ENCODE measurements around the gene EML1.

DNA sequence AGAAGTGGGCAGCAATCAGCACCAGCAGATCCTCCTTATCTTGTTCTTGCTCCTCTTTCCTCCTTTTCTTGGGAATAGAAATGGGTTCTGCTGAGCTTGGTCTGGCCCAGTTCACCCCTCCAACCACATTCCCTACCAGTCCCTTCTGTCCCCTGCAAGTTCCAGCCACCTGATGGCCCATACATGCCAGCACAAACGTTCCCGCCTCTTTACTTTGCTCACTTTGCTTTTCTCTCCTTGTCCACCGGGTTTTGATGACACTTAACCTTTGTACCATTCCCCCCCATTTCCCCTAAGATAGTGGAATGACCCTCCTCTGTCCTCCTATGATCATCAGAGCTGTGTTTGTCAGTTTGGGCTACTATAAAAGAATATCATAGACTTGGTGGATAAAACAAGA, 23.4 kb upstream of the EML1 start:
- TF ChIP-seq, protein P1, sequence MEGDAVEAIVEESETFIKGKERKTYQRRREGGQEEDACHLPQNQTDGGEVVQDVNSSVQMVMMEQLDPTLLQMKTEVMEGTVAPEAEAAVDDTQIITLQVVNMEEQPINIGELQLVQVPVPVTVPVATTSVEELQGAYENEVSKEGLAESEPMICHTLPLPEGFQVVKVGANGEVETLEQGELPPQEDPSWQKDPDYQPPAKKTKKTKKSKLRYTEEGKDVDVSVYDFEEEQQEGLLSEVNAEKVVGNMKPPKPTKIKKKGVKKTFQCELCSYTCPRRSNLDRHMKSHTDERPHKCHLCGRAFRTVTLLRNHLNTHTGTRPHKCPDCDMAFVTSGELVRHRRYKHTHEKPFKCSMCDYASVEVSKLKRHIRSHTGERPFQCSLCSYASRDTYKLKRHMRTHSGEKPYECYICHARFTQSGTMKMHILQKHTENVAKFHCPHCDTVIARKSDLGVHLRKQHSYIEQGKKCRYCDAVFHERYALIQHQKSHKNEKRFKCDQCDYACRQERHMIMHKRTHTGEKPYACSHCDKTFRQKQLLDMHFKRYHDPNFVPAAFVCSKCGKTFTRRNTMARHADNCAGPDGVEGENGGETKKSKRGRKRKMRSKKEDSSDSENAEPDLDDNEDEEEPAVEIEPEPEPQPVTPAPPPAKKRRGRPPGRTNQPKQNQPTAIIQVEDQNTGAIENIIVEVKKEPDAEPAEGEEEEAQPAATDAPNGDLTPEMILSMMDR (IDR thresholded peaks at IDR 0.05; ENCODE audit: low read depth, low read length): no peak
- no peak for TF ChIP-seq POLR2A (IDR thresholded peaks at IDR 0.05; ENCODE audit: extremely low read depth, insufficient read length)
- TF ChIP-seq, protein P2, sequence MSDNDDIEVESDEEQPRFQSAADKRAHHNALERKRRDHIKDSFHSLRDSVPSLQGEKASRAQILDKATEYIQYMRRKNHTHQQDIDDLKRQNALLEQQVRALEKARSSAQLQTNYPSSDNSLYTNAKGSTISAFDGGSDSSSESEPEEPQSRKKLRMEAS (IDR thresholded peaks at IDR 0.05; ENCODE audit: low read depth, low read length): no peak

Measured in NB4 (cell line).